GM12891 (cell line): ENCODE data around the gene EPAS1.

Experiments used
- POLR2A ChIP-seq: IDR thresholded peaks from 2 replicates; pipeline ENCODE4 v1.6.1; 2011; ENCODE audit warnings: low read depth, low read length, control low read depth
- POLR2AphosphoS5 ChIP-seq: IDR thresholded peaks from 2 replicates; pipeline ENCODE4 v1.6.1; 2011; ENCODE audit warnings: low read depth, low read length, control low read depth
- SPI1 ChIP-seq: IDR thresholded peaks from 2 replicates; pipeline ENCODE4 v1.6.1; 2011; ENCODE audit warnings: low read depth, low read length, control low read depth

- TF ChIP-seq POLR2A (no peak), SPI1 (no peak), POLR2AphosphoS5 (no peak)
Measured at GRCh38 chr2:46421361-46421760, 124.2 kb downstream of the EPAS1 start.
